ENCODE results near the gene CATSPER3.

CATSPER3 gene

DNA sequence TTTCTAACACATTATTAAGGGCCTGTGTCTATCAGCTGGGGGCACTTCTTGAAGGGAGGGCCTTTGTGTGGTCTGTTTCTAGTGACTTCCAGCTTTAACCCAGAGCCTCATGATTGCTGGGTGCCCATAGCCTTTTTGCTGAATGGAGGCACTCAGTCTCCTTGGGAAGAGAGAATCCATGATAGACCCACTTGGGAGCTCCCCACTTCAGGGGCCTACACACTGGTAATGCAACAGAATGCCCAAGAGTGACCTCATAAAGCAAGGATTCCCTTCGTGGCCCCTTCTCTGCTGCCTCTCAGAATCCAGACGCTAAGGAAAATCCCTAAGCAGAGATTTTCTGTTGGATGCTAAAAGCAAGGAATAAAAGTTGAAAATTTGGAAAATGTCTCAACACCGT is at the start of gene CATSPER3:
Gene CATSPER3 (plus strand): TSS at position 301 of the 400 bp plus-strand sequence. CDS start 85 bp downstream, at position 386.
- DNase-seq: no peak

DNA sequence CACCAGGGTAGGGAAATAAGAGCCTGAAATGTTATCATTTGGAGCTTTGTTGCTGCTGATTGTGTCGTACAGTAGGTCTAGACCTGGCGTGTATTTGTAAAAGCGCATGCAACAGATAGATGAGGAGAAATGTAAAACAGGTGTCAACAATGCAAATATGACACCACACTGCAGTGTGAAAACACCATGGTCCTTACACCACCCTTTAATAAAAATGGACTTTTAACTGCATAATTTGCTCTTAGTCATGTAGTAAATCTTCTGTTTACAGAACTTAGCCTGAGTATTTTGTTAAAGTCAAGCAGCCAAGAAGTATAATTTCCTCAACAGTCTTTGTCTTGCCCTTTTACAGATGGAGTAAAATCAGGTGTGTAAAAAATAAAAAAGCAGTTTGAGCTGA is 48.8 kb upstream of the CATSPER3 start:
- no peak for DNase-seq

DNA sequence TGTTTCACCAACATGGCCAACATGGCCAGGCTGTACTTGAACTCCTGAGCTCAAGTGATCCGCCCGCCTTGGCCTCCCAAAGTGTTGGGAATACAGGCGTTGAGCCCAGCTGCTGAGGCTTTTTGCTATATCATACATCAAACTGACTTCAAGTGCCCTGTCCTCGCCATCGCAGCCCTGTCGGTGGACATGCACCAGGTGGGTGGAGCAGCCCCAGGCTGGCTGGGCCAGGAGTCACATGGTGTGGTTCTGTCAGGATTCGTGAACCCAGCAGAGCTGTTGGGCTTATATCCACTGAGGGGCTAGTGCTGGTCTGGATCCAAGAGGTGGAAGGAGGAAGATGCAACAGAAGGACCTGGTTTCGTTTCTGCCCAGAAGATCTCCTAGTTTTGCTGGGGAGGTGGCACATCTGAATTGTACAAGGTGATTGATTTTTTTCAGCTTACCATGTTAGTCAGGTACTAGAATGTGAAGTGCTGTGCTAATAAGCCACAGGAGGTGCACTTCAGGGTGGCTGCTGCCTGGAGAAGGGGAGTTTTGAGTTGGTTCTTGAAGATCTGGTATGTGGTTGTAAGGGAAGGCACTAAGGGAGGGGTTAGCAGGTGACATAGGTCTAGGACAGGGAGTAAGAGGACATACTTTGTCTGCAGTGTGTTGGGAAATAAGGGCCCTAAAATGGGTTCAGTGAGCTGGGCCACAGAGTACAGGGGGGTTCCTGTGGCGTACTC is 46.7 kb upstream of the CATSPER3 start:
- DNase-seq: no peak

DNA sequence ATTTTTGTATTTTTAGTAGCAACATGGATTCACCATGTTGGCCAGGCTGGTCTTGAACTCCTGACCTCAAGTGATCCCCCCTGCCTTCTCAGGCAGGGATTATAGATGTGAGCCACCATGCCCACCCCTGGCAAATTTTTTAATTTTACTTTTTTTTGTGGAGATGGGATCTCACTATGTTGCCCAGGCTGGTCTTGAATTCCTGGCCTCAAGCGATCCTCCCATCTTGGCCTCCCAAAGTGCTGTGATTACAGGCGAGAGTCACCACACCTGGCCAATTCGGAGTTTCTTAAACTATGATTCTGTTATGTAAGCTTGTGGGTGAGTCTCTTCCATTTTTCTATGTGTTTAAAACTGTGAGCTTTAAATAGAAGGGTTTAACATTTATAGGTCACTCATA is 35.2 kb upstream of the CATSPER3 start:
- no peak for DNase-seq

DNA sequence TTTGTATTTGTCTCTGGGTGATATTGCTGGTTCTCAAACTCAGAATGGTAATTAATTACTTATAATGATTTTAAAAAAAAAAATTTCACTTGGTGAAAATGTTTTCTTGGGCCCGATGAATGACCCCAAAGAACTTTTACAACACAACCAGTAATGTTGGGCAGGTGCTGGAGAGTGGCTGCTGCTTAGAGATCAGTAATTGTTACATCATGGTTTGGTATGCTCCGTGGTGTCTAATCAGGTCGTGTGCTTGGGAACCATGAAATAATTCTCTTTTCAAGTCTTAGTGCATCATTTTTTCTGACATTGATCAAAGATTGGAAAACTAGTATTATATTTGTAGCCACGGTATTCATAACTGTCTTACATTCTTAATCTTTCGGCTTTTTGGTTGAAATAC is 33.5 kb upstream of the CATSPER3 start:
- no peak for DNase-seq

DNA sequence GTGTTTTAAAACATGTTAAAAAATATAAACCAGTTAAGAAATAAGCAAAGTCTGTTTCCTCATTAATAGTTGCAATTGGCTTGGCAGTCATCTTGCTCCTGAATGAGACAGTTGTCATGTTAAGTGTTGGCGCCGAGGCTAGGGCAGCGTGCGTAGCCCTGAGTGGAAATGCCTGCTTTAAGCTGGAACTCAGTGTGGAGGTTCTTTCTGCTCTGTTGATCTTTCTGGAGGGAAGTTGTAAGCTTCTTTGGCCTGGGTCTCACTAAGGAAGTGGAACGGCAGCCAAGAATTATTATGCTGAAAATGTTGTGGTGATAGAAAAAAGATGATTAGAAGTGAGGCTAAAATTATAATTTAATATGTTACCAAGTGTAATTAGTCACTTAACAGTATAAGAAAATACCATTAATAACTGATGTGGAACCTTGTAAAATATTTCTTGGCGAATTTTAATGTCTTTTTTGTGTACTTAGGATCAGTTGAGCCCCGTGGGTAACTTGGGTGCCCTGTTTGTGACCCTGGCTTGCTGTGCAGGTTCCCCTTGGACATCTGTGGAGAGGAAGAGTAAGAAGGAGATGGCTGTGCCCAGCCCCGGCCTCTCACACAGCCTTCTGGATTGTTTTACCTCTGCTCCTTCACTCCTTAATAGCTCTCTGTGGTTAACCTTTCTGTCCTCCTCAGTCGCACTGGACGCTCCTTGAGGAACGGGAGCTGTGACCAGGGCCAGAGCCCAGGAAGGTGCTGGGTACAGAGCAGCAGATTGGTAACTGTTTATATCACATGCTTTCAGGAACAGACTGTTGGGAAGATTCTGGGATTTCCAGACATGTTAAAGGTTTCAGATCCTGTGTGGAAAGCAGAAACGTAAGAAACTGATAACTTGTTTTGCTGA is 31.8 kb upstream of the CATSPER3 start:
- DNase-seq: no peak

DNA sequence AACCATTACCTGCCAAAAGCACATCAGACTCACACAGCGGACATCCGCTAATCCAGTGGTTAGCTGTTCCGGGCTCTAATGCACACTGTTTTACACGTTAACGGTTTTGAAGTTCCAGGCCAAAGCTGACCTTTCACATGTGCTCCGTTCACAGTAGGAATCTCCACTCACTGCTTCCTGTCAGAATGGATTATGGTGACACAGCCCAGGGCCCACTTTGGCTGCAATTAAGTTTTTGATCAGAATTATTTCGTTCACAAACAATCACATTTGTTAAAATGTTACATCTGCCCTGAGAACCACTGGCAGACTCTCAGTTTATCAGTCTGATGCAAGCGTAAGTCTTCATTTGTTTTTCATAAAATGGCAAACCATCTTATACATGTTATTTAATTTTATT is 30.2 kb upstream of the CATSPER3 start:
- DNase-seq: no peak

DNA sequence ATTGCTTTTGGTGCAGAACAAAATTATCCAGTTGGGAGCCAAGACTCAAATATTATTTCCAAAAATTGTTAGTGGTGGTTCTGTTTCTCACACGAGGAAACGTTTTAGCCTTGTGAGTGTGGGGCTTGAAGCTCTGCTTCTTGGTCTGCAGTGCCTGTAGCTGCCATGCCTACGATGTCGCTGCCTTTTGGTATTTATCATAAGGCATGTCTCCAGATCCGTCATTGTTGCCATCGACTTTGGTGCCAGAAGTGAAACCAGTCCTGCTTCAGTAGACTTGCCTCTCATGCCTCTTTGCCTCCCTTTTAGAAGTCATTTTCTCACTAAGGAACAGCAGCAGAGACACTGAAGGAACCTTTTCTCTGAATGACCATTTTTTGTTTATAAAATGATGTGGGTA is 29.7 kb upstream of the CATSPER3 start:
- DNase-seq: no peak

DNA sequence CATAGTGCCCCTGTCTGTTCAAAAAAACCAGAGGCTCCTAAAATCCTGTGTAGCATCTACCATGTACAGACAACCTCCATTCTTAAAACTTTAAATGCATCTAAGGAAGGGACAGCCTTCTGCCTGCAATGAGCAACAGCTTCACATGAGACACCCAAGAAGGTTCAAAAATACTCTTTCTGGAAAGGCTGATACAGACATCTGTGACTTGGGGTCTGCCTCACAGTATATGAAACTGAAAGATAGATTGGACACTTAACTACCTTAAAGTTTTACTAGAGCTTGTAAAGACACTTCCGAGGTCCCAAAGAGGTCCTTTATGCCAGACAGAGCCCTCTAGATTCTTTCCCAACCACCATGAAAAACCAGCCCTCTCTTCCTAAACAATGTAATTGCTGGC is 28.2 kb upstream of the CATSPER3 start:
- no peak for DNase-seq

DNA sequence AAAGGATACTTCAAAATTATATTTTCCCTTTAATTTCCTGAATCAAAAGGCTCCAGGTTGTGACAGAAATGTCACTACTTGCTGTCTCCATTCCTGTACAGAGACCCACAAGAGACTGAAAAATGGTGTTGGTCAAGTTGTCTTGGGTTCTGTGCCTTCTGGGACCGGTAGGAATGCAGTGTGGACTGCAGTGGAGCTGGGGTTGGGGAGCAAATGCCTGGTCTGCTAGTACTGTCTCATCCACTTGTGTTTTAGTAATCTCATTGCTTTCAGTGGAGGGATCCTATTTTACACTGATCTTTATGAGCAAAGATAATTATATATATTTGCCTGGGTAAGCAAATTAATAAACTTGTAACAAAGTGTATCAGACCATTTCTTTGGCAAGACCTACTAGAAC is 24.2 kb upstream of the CATSPER3 start:
- DNase-seq: no peak

DNA sequence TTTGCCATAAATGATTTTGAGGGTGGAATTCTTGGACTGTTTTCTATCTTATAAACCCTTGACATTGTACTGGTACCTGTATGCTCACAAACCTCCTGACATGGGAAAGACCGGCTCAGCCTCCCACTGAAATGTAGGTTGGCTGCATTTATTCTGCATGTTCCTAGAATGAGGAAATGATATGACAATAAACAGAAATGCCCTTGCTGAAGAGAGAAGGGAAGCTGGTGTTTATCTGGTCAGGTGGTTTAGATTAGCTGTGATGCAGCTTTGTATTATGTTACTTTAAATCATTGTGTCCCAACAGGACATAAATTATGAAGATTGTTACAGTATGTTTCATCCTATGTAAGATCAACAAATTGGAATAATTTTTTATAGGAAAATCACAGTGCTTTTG is 23.1 kb upstream of the CATSPER3 start:
- no peak for DNase-seq

DNA sequence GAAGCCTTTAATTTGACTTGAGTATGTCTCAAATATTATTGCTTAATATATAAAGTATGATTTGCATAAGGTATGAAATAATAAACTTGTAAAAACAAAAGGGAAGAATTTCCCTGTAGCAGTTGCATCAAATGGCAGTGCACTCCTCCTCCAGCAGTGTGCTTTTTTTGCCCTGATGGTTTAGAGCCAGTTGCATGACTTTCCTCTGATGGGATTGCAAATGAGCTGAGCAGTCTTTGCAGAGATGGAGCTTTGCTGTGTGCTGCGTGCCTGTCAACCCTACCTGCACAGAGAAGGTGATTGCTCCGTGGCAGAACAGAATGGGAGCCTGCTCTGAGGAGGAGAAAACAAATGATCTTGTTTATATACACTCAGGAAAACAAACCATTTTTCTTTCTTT is 22.7 kb upstream of the CATSPER3 start:
- DNase-seq: no peak

DNA sequence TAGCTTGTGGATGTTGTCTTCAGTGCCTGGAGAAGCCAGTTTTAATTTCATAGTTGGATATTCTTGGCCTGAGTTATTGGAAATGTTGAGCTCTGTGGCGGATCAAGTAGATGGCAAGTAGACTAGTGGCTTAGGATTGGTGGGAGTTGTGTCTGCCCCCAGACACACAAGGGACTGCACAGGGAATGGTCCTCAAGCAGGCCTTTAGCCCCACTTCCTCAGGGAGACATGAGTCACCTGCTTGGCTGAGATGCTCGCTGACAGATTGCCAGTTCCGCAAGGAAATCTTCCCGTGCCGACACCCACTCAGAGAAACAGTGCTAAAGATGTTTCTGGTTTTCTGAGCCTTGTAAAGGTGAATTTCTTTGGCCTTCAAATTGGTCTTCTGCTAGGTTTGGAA is 18.8 kb upstream of the CATSPER3 start:
- DNase-seq: peak; percentile 23

DNA sequence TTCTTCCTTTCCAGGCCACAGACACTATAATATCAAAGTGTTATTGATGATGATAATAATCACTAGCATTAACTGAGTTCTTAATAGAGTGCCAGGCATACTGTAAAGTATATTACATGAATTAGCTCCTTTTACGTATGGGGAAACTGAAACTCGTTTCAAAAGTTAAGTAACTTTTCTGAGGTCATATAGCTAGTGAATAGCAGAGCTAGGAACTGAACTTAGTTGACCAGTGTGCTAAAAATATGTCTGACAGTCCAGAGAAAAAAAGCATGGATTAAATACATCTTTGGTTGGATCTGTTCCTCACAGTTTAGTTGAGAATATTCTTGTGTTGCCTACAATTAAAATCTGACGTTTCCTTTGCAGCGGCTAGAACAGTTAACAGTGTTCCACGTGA is 18.4 kb upstream of the CATSPER3 start:
- DNase-seq: no peak

DNA sequence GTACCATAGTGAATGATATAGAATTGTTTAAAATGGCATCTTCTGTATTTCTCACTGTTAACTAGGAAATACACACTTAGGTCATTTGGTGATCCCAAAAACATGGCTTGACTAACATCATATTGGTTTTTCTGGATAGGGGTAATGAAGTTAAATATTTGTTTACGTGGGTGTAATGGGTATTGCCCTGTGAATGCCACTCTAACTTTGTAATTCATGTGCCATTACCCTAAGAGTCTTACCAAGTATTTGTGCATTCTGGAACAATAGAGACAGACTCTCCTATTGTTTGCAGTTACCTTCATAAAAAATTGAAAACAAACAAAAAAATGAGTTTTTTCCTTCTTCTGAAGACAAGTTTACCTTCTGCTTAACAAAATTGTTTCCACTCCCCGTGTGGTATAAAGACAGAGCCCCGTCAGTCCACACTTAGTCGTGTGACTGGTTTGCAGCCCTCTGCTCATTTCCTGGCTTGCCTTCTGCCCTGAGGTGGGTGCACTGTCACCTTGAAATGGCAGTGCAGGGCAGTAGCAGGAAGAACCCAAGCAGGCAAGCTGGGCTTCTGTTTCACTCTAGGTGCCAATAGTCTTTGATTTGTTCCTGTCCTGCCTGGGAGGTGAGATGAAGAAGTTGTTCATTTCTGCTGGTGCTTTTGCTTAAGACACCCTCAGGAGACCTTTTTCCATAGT is 9.6 kb upstream of the CATSPER3 start:
- no peak for DNase-seq

DNA sequence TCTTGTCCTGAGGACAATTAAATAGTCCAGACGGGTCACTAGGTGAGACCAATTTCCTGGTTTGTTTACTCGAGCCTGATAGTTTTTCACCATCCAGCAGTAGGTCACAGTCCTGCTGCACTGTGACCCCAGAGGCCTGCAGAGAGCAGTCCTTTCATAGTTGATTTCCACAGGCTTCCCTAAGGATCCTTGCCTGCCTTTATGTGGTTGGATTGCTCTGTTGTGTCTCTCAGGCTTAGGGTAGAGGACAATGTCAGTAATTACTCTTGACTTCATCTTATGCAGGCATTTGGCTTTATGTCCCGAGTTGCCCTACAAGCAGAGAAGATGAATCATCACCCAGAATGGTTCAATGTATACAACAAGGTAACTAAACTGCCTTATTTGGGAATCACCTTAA is 9.0 kb upstream of the CATSPER3 start:
- DNase-seq: no peak

DNA sequence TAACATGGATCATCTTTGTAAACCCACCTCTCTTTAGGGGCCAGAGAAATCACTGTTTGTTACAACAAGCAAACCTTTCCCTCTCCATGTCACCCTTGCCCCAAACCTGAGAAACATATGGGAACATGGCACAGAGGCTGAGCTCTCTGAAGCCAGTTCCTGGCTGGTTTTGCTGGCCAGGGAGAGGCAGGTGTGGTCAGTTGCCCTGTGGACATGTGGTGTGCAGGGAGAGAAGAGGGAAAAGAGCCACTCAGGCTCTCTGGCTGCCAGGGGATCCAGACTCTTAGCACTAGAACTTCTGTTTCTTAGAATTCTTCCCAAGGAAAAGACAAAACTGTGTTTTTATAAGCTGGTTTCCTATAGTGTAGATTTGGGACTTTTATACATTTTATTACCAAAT is 4.6 kb upstream of the CATSPER3 start:
- DNase-seq: no peak

DNA sequence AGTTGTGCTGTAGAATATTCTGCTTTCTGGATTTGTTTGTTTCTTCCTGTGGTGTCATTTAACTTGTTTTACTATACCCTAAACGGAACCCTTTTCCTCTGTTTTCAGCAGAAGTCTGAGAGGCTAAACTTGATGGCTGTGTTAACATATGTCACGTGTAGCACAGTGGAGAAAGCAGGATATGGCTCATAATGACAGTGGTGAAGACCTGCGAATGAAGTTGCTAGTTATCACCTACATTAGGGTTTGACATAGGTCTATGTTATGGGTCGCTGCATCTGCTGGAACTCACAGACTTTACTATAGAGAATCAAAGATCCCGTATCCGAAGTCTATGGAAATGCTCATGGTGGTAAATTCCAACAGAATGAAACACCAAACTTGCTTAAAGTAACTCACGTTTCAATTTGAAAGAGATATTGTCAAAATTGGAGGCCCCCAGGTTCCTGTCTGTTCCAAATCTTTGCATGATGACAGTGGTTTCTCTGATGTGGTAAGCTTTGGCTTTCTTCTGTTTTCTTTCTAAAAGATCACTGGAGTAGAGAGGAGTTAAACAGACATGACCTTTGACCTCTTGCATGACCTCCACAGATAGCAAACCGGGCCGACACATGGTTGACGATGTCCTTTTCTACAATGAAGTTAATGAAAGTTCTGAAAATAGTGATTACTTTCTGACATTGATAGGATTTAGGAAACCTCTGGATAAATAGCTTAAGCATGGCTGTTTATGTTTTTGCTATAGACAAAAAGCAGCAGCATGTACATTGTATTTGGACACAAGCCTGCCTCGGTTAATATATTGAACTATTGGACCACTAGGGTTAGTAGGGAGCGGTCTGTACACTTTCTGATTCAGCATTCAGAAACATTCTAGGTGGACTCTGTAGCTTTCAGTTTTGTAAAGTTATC is 3.1 kb upstream of the CATSPER3 start:
- no peak for DNase-seq

DNA sequence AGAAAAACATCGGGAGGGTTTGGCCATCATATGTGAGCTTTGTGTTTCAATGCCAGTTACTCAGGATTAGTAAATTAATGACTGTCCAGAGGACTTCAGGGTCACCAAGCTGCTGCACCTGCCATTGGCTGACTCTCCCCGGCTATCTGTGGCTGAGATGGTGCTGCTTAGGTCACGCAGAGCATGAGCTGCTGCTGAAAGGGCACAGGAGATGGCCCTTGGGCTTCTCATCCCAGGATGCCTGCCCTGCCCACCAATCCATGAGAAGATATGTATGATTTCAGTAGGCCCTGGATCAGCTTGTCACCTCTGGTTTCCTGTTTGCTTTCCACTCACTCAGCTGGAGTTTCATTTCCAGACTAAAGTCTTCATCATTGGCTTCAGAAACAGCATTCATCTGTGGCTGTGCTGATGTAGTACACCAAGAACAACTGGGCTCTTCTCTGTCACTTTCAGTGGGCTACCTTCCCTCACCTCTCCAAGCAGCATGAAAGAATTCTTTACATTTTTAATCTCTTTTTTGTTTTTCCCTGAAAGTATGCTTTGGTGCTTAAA is 2.4 kb upstream of the CATSPER3 start:
- no peak for DNase-seq

DNA sequence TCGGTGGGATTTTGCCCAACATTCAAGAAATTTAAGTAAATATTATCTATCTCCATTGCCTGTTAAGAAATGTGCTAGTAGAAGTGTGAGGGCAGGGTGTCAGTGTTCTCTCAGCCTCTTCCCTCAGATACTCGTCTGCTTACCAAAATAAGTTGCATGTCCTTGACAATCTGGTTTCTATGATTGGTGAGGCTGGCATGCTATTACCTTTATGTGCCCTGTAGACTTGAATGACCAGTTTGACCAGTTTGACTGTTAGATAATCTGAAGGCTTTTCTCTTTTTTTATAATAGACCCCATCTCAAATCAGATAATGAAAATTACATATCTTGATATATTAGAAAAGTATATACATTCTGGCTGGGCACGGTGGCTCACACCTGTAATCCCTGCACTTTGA is 348 bp downstream of the CATSPER3 start:
- no peak for DNase-seq

DNA sequence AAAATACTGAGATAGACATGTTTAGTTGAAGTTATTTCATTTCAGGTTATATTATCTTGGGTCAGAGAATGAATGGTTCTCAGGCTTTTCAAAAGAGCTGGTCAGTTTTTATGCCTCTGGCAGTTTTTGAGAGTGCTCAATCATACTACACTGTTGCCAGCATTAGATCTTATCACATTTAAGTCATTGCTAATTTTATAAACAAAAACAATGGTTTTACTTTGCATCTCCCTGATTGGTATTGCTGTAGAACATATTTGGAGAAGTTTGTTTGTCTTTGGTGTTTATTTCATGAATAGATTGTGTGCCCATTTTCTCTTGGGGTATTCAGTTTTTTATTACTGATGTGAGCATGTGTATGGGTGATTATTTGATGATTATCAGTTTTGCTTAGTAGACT is 1.5 kb downstream of the CATSPER3 start:
- no peak for DNase-seq

DNA sequence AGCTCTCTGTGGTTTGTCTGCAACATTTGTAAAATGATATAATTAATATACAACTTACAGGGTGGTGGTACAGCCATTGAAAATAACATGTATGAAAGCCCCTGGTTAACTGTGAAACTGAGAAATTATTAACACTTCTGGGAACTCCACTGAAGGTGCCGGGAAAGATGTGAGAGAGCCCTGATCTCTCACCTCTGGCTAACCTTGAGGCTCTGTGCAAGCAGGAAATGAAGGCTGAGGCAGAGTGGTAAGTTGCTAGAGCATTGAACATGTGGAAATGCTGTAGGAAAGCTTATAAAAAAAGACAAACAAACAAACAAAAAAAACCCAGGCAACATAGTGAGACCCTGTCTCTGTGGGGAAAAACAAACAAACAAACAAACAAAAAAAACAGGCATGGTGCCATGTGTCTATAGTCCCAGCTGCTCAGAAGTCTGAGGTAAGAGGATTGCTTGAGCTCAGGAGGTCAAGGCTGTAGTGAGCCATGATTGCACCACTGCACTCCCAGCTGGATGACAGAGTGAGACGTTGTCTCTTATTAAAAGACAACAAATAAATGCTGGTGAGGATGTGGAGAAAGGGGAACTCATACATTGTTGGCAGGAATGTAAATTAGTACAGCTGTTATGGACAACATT is 7.5 kb downstream of the CATSPER3 start:
- no peak for DNase-seq
